Heart left ventricle (tissue), 16 donors: ENCODE results near the gene IL22. TPM values are rescaled to one million over a fixed set of nuclear protein-coding genes. Genes with fewer than 3 reads are reported as not detected.

Experiments
- ATAC-seq, 4 donors: fragments of 200-7000 bp; cut with Tn5 transposase; one replicate each; pipeline ENCODE4 v1.9.1; 2020 to 2022; ENCODE audit warnings: moderate library complexity in 4 of 4, mild to moderate bottlenecking in 3 of 4, moderate number of reproducible peaks in 1 of 4
- DNase-seq, 5 donors: peaks; one replicate each; pipeline ENCODE4 v3.0.0-alpha.2; 2020
- H3K27ac ChIP-seq, 12 donors: fragments of 200-600 bp; sonication (generic) in 4 of 12; one replicate each; pipeline versions ENCODE4 v1.5.0 to v1.8.0; 2016 to 2022; ENCODE audit warnings: mild to moderate bottlenecking in 2 of 12
- H3K27me3 ChIP-seq, 9 donors: fragments of 200-600 bp; sonication (generic) in 2 of 9; one replicate each; pipeline versions ENCODE4 v1.5.1 to v1.8.0; 2016 to 2022; ENCODE audit warnings: mild to moderate bottlenecking in 3 of 9
- H3K36me3 ChIP-seq, 9 donors: fragments of 200-600 bp; sonication (generic) in 2 of 9; one replicate each; pipeline versions ENCODE4 v1.5.0 to v1.8.0; 2018 to 2022; ENCODE audit warnings: mild to moderate bottlenecking in 2 of 9
- H3K4me1 ChIP-seq, 12 donors: fragments of 200-600 bp; sonication (generic) in 4 of 12; one replicate each; pipeline versions ENCODE4 v1.5.0 to v1.8.0; 2016 to 2022; ENCODE audit warnings: mild to moderate bottlenecking in 3 of 12
- H3K4me3 ChIP-seq, 12 donors: fragments of 200-600 bp; sonication (generic) in 4 of 12; one replicate each; pipeline versions ENCODE4 v1.5.0 to v1.8.0; 2017 to 2022; ENCODE audit warnings: mild to moderate bottlenecking in 9 of 12, moderate library complexity in 4 of 12
- H3K9me3 ChIP-seq, 12 donors: fragments of 200-600 bp; sonication (generic) in 4 of 12; one replicate each; pipeline versions ENCODE4 v1.5.0 to v1.8.0; 2016 to 2022; ENCODE audit warnings: mild to moderate bottlenecking in 1 of 12
- CTCF ChIP-seq, 12 donors: fragments of 200-600 bp; sonication (generic) in 4 of 12; IDR thresholded peaks; one replicate each; pipeline versions ENCODE4 v1.5.0 to v1.8.0; 2018 to 2022; ENCODE audit warnings: antibody characterized with exemption in 12 of 12, mild to moderate bottlenecking in 5 of 12
- POLR2A ChIP-seq, 2 donors: fragments of 450-650 bp; IDR thresholded peaks; one replicate each; pipeline ENCODE4 v1.6.1; 2017; ENCODE audit warnings: antibody characterized with exemption in 2 of 2, mild to moderate bottlenecking in 2 of 2, moderate library complexity in 2 of 2
- WGBS, 4 donors: extraction: QIAGEN DNeasy Blood & Tissue Kit in 2 of 4; methylation state at CpG; one replicate each; pipeline versions ENCODE4 v1.1.5 to v1.1.7; 2013 to 2018; 5-methylcytosine and 5-hydroxymethylcytosine counted together
- intact Hi-C, 10 donors: fragments of 100-400 bp; cut with DNase I; formaldehyde crosslinking; loops; one replicate each; pipeline versions ENCODE4 v1.11.1 to v1.14.2; 2022
- polyA plus RNA-seq, 2 donors: library from polyadenylated mRNA; stranded (reverse); fragments of 200-250 nt; gene quantifications; one replicate each; pipeline ENCODE4 v1.2.3, GENCODE V29; 2013
- total RNA-seq, 9 donors: library from RNA; depleted of rRNA in 2 of 9; stranded (reverse); fragments of >200 nt in 2 of 9; fragmentation: NEBNext Ultra II Directional in 3 of 9; extraction: Animal tissue kit (Norgen Biotek cat#: 25700) in 3 of 9; gene quantifications; one replicate each; pipeline versions ENCODE4 v1.1.0 to v1.2.4, GENCODE V29; 2016 to 2023
- donor health status: ischemic (EF 13 %, LVEDD 7.1; RV severe dilation, severe dysfunction).
- donor health status: healthy with polysubstance abuse.
- donor health status: DM: no; HTN: yes; CAD: no.
- donor health status: DM: no; HTN: no; CAD: no.
- donor health status: ischemic (EF 25% LVEDD 6.9; RV normal size, moderate dysfunction).
- donor health status: ischemic (EF 25% LVEDD 5.7; RV mildly dilated, moderate dysfunction).
- donor health status: healthy.
- donor health status: DM: yes; HTN: yes; CAD: no.
- donor health status: ischemic (EF 35%, LVEDD 5.7; RV mildly dilated, moderate dysfunction).
- donor health status: nonischemic (EF 11% LVEDD 7.7; RV severe dilation, severe dysfunction).
- donor health status: DM: yes; HTN: yes; CAD: no.
- donor health status: PGD.
- donor health status: ischemic (EF 29% LVEDD 5.4; RV normal size, mild dysfunction).
- donor health status: nonischemic (EF 23%, LVEDD 6.1; RV moderate dilation, normal function).

The IL22 gene
- total and polyA plus RNA-seq, 11 donors = not detected

- Histone ChIP-seq H3K36me3 (no peaks in the 10 kb centered on the region), H3K27me3 (no peaks in the 10 kb centered on the region), H3K4me3 (no peak overlapping the region), H3K4me1 (no peaks in the 10 kb centered on the region), H3K9me3 (no peaks in the 10 kb centered on the region), H3K27ac (no peak overlapping the region)
- ATAC-seq (no peak), DNase-seq (no peak)
- 73 to 85% (median 78%) methylated on average over 3 of the region's 3 CpGs for WGBS, 4 donors
- intact Hi-C loops = no loop called here
- TF ChIP-seq POLR2A (IDR thresholded peaks at IDR 0.05) = no peak
- no peak for TF ChIP-seq CTCF (IDR thresholded peaks at IDR 0.05)
These were observed 6.7 kb upstream of the IL22 start for GRCh38 chr12:68260153-68260552.

- Histone ChIP-seq H3K9me3 (no peaks in the 10 kb centered on the region), H3K36me3 (no peaks in the 10 kb centered on the region), H3K4me3 (no peak overlapping the region), H3K27ac (no peak overlapping the region), H3K27me3 (no peaks in the 10 kb centered on the region), H3K4me1 (no peaks in the 10 kb centered on the region)
- ATAC-seq = no peak
- 77 to 82% (median 80%) methylated on average over 3 of the region's 3 CpGs for WGBS, 4 donors
- intact Hi-C loops = no loop called here
- TF ChIP-seq POLR2A (IDR thresholded peaks at IDR 0.05) = no peak
- no peak for TF ChIP-seq CTCF (IDR thresholded peaks at IDR 0.05)
- DNase-seq = no peak
These were observed 6.0 kb upstream of the IL22 start for GRCh38 chr12:68259318-68259940.

- no peak for DNase-seq
- H3K9me3 ChIP-seq = no peaks in the 10 kb centered on the region
- no peak overlapping the region for H3K27ac ChIP-seq
- no peak overlapping the region for H3K4me3 ChIP-seq
- TF ChIP-seq CTCF (IDR thresholded peaks at IDR 0.05) = no peak
- TF ChIP-seq POLR2A (IDR thresholded peaks at IDR 0.05) = no peak
- intact Hi-C loops = no loop called here
- no peaks in the 10 kb centered on the region for H3K27me3 ChIP-seq
- no peak for ATAC-seq
- 92 to 96% (median 95%) methylated on average over 5 of the region's 5 CpGs for WGBS, 4 donors
- H3K36me3 ChIP-seq = no peaks in the 10 kb centered on the region
- H3K4me1 ChIP-seq = no peaks in the 10 kb centered on the region
These were observed 1.3 kb downstream of the IL22 start for GRCh38 chr12:68252077-68252476.

- Histone ChIP-seq H3K27ac (no peak overlapping the region), H3K4me1 (peaks cover 0 to 6% (median 0%) of the 10 kb centered on the region in 12 donors), H3K27me3 (no peaks in the 10 kb centered on the region), H3K36me3 (no peaks in the 10 kb centered on the region), H3K4me3 (no peak overlapping the region), H3K9me3 (no peaks in the 10 kb centered on the region)
- DNase-seq (no peak), ATAC-seq (no peak)
- WGBS, 4 donors = 75 to 79% (median 77%) methylated on average over 3 of the region's 3 CpGs
- intact Hi-C loops = no loop called here
- TF ChIP-seq CTCF (IDR thresholded peaks at IDR 0.05) (no peak), POLR2A (IDR thresholded peaks at IDR 0.05) (no peak)
These were observed 3.0 kb downstream of the IL22 start for GRCh38 chr12:68250454-68250853.
